Kidney (tissue), 14 donors: ENCODE measurements around the gene BCAM. TPM values are rescaled to one million over a fixed set of nuclear protein-coding genes. Genes with fewer than 3 reads are reported as not detected.
"Not testable (repeated sequence)": the region's sequence is repeated elsewhere in the genome, so short reads cannot be mapped to it uniquely, and the experiment has no call there.

Experiments
- DNase-seq, 5 donors: peaks; one replicate each; pipeline ENCODE4 v3.0.0-alpha.2; 2013 to 2020
- FAIRE-seq: peaks from 2 replicates; lab custom pipeline; 2012; peaks lifted over from hg19 to GRCh38; lab: Jason Lieb, UNC
- H3K27ac ChIP-seq, 2 donors: one replicate each; pipeline ENCODE4 v1.7.0; 2013; ENCODE audit warnings: low read depth in 2 of 2, low read length in 2 of 2, inconsistent platforms in 1 of 2
- H3K27me3 ChIP-seq: one replicate; pipeline ENCODE4 v1.7.1; 2013; ENCODE audit warnings: low read length, inconsistent platforms; ENCODE audit not compliant: control insufficient read depth, insufficient read depth
- H3K36me3 ChIP-seq, 3 donors: one replicate each; pipeline versions ENCODE4 v1.7.0 to v1.7.1; 2013; ENCODE audit warnings: low read length in 3 of 3, control low read depth in 1 of 3, inconsistent platforms in 1 of 3; ENCODE audit not compliant: insufficient read depth in 3 of 3, control insufficient read depth in 2 of 3
- H3K4me1 ChIP-seq, 3 donors: one replicate each; pipeline versions ENCODE4 v1.7.0 to v1.7.1; 2013; ENCODE audit warnings: low read length in 3 of 3, inconsistent platforms in 1 of 3, low read depth in 1 of 3; ENCODE audit not compliant: control insufficient read depth in 2 of 3, insufficient read depth in 2 of 3
- H3K4me3 ChIP-seq, 3 donors: one replicate each; pipeline versions ENCODE4 v1.7.0 to v1.8.1; 2013; ENCODE audit warnings: low read length in 3 of 3, control low read depth in 1 of 3, inconsistent platforms in 1 of 3
- H3K9ac ChIP-seq, 3 donors: one replicate each; pipeline versions ENCODE4 v1.7.0 to v1.7.1; 2013; ENCODE audit warnings: low read length in 3 of 3, control low read depth in 1 of 3, inconsistent platforms in 1 of 3
- H3K9me3 ChIP-seq, 3 donors: one replicate each; pipeline versions ENCODE4 v1.7.0 to v1.7.1; 2013; ENCODE audit warnings: low read length in 3 of 3, control low read depth in 1 of 3, inconsistent platforms in 1 of 3; ENCODE audit not compliant: control insufficient read depth in 2 of 3, insufficient read depth in 1 of 3
- intact Hi-C: fragments of 100-400 bp; cut with DNase I; formaldehyde crosslinking; loops from one replicate; pipeline ENCODE4 v1.11.1; 2022
- polyA plus RNA-seq: library from polyadenylated mRNA; stranded (reverse); fragments of 350-450 nt; fragmentation: Illumina TruSeq; extraction: RNeasy Lipid Tissue Mini Kit (QIAGEN cat#74804); gene quantifications from one replicate; pipeline ENCODE4 v1.2.3, GENCODE V29; 2014; ENCODE audit warnings: low read depth, low replicate concordance; ENCODE audit not compliant: insufficient read depth
- total RNA-seq: library from RNA; stranded (reverse); fragmentation: NEBNext Ultra II Directional; extraction: Animal tissue kit (Norgen Biotek cat#: 25700); gene quantifications from one replicate; pipeline ENCODE4 v1.2.1, GENCODE V29; 2021
- TF ChIP-seq, protein P1 (sequence below): IDR thresholded peaks from 3 replicates; pipeline ENCODE4 v1.5.1; 2012; ENCODE audit warnings: mild to moderate bottlenecking, moderate library complexity, borderline replicate concordance; ENCODE audit not compliant: insufficient read depth; ENCODE audit errors: extremely low read depth
- donor health status: control.
- donor health status: control.
- donor health status: control.
- donor health status: control.
- donor health status: control.
- donor health status: DM: yes; HTN: yes; CAD: no.
- donor health status: Normal renal cell carcinoma (clear cell type).

BCAM gene
- total and polyA plus RNA-seq, 2 donors from 2014 or later, result 671 to 748 TPM

DNA sequence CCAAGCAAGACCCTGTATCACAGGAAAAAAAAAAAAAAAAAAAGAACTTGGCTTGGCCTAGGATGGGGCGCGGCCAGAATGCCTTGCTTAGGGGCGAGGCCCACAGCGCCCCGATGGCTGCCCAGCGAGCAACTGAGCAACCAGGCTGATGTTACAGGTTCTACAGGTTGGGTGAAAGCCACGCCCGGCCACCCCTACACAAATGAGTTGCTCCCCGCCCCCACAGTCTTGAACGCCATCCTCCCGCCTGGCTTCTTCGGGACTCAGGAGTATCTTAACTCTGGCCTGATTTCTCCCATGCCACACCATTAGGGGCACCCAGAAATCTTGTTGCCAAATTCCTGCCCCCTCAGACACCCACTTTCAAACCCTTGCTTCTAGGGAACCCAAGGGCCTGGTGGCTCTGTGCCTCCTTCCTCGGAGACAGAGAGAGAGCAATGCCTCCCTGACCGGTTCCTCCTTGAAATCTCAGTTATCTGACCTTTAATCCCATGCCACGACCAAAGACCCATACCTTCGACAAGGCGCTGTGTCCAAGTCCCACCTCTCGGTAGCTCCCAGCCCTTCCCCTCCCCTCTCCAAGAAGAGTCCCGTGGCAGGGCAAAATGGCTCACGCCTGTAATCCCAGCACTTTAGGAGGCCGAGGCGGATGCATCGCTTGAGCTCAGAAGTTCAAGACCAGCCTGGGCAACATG is 32.4 kb upstream of the BCAM start:
- no peak overlapping the region for H3K27ac ChIP-seq
- FAIRE-seq, result no peak
- H3K36me3 ChIP-seq, result no peaks in the 10 kb centered on the region
- no peaks in the 10 kb centered on the region for H3K9me3 ChIP-seq
- peak in 4 of 5 donors; percentile 50 to 71 (median 59) for DNase-seq
- intact Hi-C loops, result no loop called here
- H3K4me3 ChIP-seq, result no peak overlapping the region
- TF ChIP-seq, protein P1, sequence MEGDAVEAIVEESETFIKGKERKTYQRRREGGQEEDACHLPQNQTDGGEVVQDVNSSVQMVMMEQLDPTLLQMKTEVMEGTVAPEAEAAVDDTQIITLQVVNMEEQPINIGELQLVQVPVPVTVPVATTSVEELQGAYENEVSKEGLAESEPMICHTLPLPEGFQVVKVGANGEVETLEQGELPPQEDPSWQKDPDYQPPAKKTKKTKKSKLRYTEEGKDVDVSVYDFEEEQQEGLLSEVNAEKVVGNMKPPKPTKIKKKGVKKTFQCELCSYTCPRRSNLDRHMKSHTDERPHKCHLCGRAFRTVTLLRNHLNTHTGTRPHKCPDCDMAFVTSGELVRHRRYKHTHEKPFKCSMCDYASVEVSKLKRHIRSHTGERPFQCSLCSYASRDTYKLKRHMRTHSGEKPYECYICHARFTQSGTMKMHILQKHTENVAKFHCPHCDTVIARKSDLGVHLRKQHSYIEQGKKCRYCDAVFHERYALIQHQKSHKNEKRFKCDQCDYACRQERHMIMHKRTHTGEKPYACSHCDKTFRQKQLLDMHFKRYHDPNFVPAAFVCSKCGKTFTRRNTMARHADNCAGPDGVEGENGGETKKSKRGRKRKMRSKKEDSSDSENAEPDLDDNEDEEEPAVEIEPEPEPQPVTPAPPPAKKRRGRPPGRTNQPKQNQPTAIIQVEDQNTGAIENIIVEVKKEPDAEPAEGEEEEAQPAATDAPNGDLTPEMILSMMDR, result no peak
- no peak overlapping the region for H3K9ac ChIP-seq
- H3K27me3 ChIP-seq, result no peaks in the 10 kb centered on the region
- H3K4me1 ChIP-seq, result peaks cover 0 to 8% (median 0%) of the 10 kb centered on the region in 3 donors

GRCh38 chr19:44777715-44778347 is 31.1 kb upstream of the BCAM start, which contains the start of gene CBLC:
TSS of gene CBLC (plus strand) at chr19:44777890. CDS start at chr19:44777932, 42 bp downstream.
- no peak for FAIRE-seq
- H3K9ac ChIP-seq, result peak within 1 kb of the TSS in 1 of 3 donors; percentile 40

GRCh38 chr19:44779150-44779549 is 29.8 kb upstream of the BCAM start:
- DNase-seq (no peak), FAIRE-seq (no peak)
- Histone ChIP-seq H3K9ac (no peak overlapping the region), H3K27ac (no peak overlapping the region), H3K4me1 (peaks cover 0 to 5% (median 0%) of the 10 kb centered on the region in 3 donors), H3K36me3 (no peaks in the 10 kb centered on the region), H3K4me3 (no peak overlapping the region), H3K9me3 (no peaks in the 10 kb centered on the region), H3K27me3 (no peaks in the 10 kb centered on the region)
- intact Hi-C loops, result no loop called here
- TF ChIP-seq, protein P1, result no peak

More at GRCh38 chr19:44777715-44778347, 31.1 kb upstream of the BCAM start, which contains the start of gene CBLC:
- TF ChIP-seq, protein P1, result no peak
- intact Hi-C loops, result no loop called here
- peaks cover 0 to 8% (median 0%) of the 10 kb centered on the region in 3 donors for H3K4me1 ChIP-seq
- no peaks in the 10 kb centered on the region for H3K9me3 ChIP-seq
- peak within 1 kb of the TSS in 2 of 3 donors; percentile 19 to 41 for H3K4me3 ChIP-seq
- no peaks in the 10 kb centered on the region for H3K27me3 ChIP-seq
- no peaks in the 10 kb centered on the region for H3K36me3 ChIP-seq
- H3K27ac ChIP-seq, result peak within 1 kb of the TSS; percentile 57 to 69
- peak; percentile 78 to 93 (median 89) for DNase-seq

DNA sequence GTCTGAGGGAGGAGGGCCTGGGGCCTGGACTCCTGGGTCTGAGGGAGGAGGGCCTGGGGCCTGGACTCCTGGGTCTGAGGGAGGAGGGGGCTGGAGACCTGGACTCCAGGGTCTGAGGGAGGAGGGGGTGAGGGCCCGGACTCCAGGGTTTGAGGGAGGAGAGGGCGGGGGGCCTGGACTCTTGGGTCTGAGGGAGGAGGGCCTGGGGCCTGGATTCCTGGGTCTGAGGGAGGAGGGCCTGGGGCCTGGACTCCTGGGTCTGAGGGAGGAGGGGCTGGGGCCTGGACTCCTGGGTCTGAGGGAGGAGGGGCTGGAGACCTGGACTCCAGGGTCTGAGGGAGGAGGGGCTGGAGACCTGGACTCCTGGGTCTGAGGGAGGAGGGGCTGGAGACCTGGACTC is 27.2 kb upstream of the BCAM start:
- intact Hi-C loops, FAIRE-seq, H3K9ac ChIP-seq, H3K27ac ChIP-seq, H3K4me3 ChIP-seq, H3K4me1 ChIP-seq, DNase-seq, H3K36me3 ChIP-seq, H3K9me3 ChIP-seq, H3K27me3 ChIP-seq: not testable (repeated sequence)
